ENCODE measurements around the gene PPAN.

- no peak for TF ChIP-seq CTCF (IDR thresholded peaks at IDR 0.05 in 8 of 11, conservative IDR thresholded peaks at IDR 0.05 in 3 of 11)
- no peak for TF ChIP-seq POLR2A (IDR thresholded peaks at IDR 0.05)
- TF ChIP-seq POLR2AphosphoS5 (IDR thresholded peaks at IDR 0.05): no peak
Observed at GRCh38 chr19:10070730-10071446, 35.3 kb upstream of the PPAN start.
